Endodermal cell (in vitro differentiated cells): ENCODE measurements around the gene GNAS-AS1. TPM values are rescaled to one million over a fixed set of nuclear protein-coding genes. Genes with fewer than 3 reads are reported as not detected.
A peak's percentile ranks its signal among the peaks of the same experiment; 100 is the strongest.

Source experiments
- DNase-seq: peaks from one replicate; pipeline ENCODE4 v3.0.0-alpha.2; 2017
- H3K27ac ChIP-seq: 2 replicates; pipeline ENCODE4 v1.5.1; 2013; ENCODE audit warnings: mild to moderate bottlenecking, low read depth, low read length, moderate library complexity
- H3K27me3 ChIP-seq: 2 replicates; pipeline ENCODE4 v1.6.1; 2013; ENCODE audit warnings: mild to moderate bottlenecking, low read length, moderate library complexity; ENCODE audit not compliant: insufficient read depth, control insufficient read depth, poor library complexity, severe bottlenecking
- H3K36me3 ChIP-seq: 2 replicates; pipeline ENCODE4 v1.7.0; 2013; ENCODE audit warnings: mild to moderate bottlenecking, low read length, moderate library complexity; ENCODE audit not compliant: control insufficient read depth, insufficient read depth
- H3K4me1 ChIP-seq: one replicate; pipeline ENCODE4 v1.7.0; 2013; ENCODE audit warnings: low read length; ENCODE audit not compliant: control insufficient read depth, insufficient read depth
- H3K4me3 ChIP-seq: 2 replicates; pipeline ENCODE4 v1.5.1; 2013; ENCODE audit warnings: mild to moderate bottlenecking, low read length, moderate library complexity
- H3K9ac ChIP-seq: 2 replicates; pipeline ENCODE4 v1.6.1; 2013; ENCODE audit warnings: mild to moderate bottlenecking, low read length, moderate library complexity; ENCODE audit not compliant: poor library complexity, severe bottlenecking; ENCODE audit errors: extremely low read depth
- H3K9me3 ChIP-seq: 2 replicates; pipeline ENCODE4 v1.6.1; 2013; ENCODE audit warnings: mild to moderate bottlenecking, low read length, moderate library complexity; ENCODE audit not compliant: control insufficient read depth
- H3K27ac Mint-ChIP-seq: 2 replicates; pipeline ENCODE4 v1.8.0; 2020; ENCODE audit warnings: mixed read lengths
- H3K27me3 Mint-ChIP-seq: 2 replicates; pipeline ENCODE4 v1.8.0; 2021; ENCODE audit warnings: mild to moderate bottlenecking, mixed read lengths; ENCODE audit not compliant: insufficient read depth
- H3K36me3 Mint-ChIP-seq: 2 replicates; pipeline ENCODE4 v1.8.0; 2020; ENCODE audit warnings: low read depth, mixed read lengths
- H3K4me1 Mint-ChIP-seq: 2 replicates; pipeline ENCODE4 v1.8.0; 2020; ENCODE audit warnings: mixed read lengths
- H3K4me3 Mint-ChIP-seq: 2 replicates; pipeline ENCODE4 v1.8.0; 2020; ENCODE audit warnings: mild to moderate bottlenecking, moderate library complexity, mixed read lengths
- H3K9me3 Mint-ChIP-seq: 2 replicates; pipeline ENCODE4 v1.8.0; 2020; ENCODE audit warnings: mild to moderate bottlenecking, mixed read lengths
- WGBS, 2 experiments: methylation state at CpG; one replicate each; pipeline versions ENCODE4 v1.1.5 to v1.1.7; 2013; ENCODE audit warnings: missing lambda C conversion rate in 2 of 2, mixed read lengths in 1 of 2; ENCODE audit not compliant: insufficient coverage in 1 of 2, insufficient read length in 1 of 2; 5-methylcytosine and 5-hydroxymethylcytosine counted together
- total RNA-seq, 2 donors: library from RNA; stranded (reverse); fragmentation: NEBNext Ultra II Directional in 1 of 2; extraction: Animal tissue kit (Norgen Biotek cat#: 25700) in 1 of 2; gene quantifications; 2 replicates in 1 of 2; 3 replicates in 1 of 2; pipeline ENCODE4 v1.2.1, GENCODE V29; 2021
- TF ChIP-seq, protein P1 (sequence below): fragments of 200-600 bp; sonication (generic); conservative IDR thresholded peaks from 2 replicates; pipeline ENCODE4 v1.5.0; 2021; ENCODE audit warnings: antibody characterized with exemption, mild to moderate bottlenecking

GNAS-AS1 gene
- total RNA-seq, 2 donors from 2014 or later, result 9.3 to 9.7 TPM

- Histone ChIP-seq H3K9ac (no peak overlapping the region), H3K36me3 (no peaks in the 10 kb centered on the region), H3K4me3 (no peak overlapping the region), H3K4me1 (no peaks in the 10 kb centered on the region), H3K9me3 (no peaks in the 10 kb centered on the region), H3K27ac (no peak overlapping the region), H3K27me3 (no peaks in the 10 kb centered on the region)
- Mint-ChIP-seq H3K9me3 (no peaks in the 10 kb centered on the region), H3K27me3 (peaks cover 6% of the 10 kb centered on the region), H3K27ac (peak overlapping the region; percentile 13), H3K36me3 (no peaks in the 10 kb centered on the region), H3K4me1 (peaks cover 27% of the 10 kb centered on the region), H3K4me3 (no peak overlapping the region)
- DNase-seq, result no peak
- TF ChIP-seq, protein P1, sequence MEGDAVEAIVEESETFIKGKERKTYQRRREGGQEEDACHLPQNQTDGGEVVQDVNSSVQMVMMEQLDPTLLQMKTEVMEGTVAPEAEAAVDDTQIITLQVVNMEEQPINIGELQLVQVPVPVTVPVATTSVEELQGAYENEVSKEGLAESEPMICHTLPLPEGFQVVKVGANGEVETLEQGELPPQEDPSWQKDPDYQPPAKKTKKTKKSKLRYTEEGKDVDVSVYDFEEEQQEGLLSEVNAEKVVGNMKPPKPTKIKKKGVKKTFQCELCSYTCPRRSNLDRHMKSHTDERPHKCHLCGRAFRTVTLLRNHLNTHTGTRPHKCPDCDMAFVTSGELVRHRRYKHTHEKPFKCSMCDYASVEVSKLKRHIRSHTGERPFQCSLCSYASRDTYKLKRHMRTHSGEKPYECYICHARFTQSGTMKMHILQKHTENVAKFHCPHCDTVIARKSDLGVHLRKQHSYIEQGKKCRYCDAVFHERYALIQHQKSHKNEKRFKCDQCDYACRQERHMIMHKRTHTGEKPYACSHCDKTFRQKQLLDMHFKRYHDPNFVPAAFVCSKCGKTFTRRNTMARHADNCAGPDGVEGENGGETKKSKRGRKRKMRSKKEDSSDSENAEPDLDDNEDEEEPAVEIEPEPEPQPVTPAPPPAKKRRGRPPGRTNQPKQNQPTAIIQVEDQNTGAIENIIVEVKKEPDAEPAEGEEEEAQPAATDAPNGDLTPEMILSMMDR, result no peak
- WGBS, 2 experiments, result 86 to 94% methylated on average over 6 of the region's 6 CpGs
These were observed 54.8 kb downstream of the GNAS-AS1 start for GRCh38 chr20:58795923-58796245.

- no peak for DNase-seq
- Histone ChIP-seq H3K4me1 (no peaks in the 10 kb centered on the region), H3K9ac (no peak overlapping the region), H3K27ac (no peak overlapping the region), H3K9me3 (no peaks in the 10 kb centered on the region), H3K36me3 (no peaks in the 10 kb centered on the region), H3K4me3 (no peak overlapping the region), H3K27me3 (no peaks in the 10 kb centered on the region)
- TF ChIP-seq, protein P1, result no peak
- Mint-ChIP-seq H3K36me3 (no peaks in the 10 kb centered on the region), H3K9me3 (no peaks in the 10 kb centered on the region), H3K4me3 (no peak overlapping the region), H3K4me1 (peaks cover 23% of the 10 kb centered on the region), H3K27ac (peak overlapping the region; percentile 79), H3K27me3 (peaks cover 3% of the 10 kb centered on the region)
- 92 to 99% methylated on average over 10 to 20 of the region's 20 CpGs for WGBS, 2 experiments
These were observed 55.4 kb downstream of the GNAS-AS1 start for GRCh38 chr20:58795181-58795922.

DNA sequence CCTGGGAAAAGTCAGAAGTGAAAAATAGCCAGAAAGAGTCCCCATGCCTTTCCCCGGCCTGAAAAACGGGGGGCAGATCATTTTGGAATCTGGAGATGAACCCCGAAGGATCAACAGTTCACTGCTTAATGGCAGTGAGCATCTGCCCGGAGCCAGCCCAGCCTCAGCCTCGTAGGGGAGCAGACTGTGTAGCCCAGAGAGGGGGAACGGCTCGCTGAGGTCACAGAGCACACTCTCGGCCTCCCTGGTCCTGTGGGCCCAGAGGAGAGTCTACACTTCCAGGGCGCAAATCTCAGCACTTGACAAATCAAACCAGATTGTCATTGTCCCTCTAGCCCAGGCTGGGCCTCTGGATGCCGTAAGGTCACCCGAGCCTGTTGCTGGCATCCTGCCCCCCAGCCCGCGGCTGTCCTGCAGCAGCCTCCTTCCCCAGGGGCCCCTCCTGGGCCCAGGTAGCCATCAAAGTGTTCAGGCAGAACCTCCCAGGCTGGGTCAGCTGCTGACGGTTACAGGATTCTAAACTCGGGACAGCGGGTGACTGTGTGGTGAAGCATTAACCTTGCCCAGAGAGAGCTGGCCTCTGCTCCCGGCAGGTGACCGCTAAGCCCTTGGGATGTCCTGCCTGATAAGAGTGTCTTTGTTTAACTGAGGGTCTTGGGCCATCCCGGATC, 56.1 kb downstream of the GNAS-AS1 start:
- Histone ChIP-seq H3K9ac (no peak overlapping the region), H3K4me1 (no peaks in the 10 kb centered on the region), H3K9me3 (no peaks in the 10 kb centered on the region), H3K27me3 (no peaks in the 10 kb centered on the region), H3K36me3 (no peaks in the 10 kb centered on the region), H3K4me3 (no peak overlapping the region), H3K27ac (no peak overlapping the region)
- TF ChIP-seq, protein P1, result no peak
- H3K4me3 Mint-ChIP-seq, result no peak overlapping the region
- peaks cover 1% of the 10 kb centered on the region for H3K27me3 Mint-ChIP-seq
- WGBS, 2 experiments, result 90 to 92% methylated on average over 13 to 19 of the region's 19 CpGs
- DNase-seq, result no peak
- no peak overlapping the region for H3K27ac Mint-ChIP-seq
- no peaks in the 10 kb centered on the region for H3K36me3 Mint-ChIP-seq
- peaks cover 19% of the 10 kb centered on the region for H3K4me1 Mint-ChIP-seq
- no peaks in the 10 kb centered on the region for H3K9me3 Mint-ChIP-seq
